AG10803 (cell line): ENCODE data around the gene FBXL5.

ENCODE experiments used
- DNase-seq: peaks from one replicate; pipeline ENCODE4 v3.0.0; 2010; ENCODE audit warnings: low read depth
- H3K4me3 ChIP-seq: 2 replicates; pipeline ENCODE4 v1.5.1; 2011; ENCODE audit warnings: mild to moderate bottlenecking, low read length, control low read depth
- TF ChIP-seq, protein P1 (sequence below): conservative IDR thresholded peaks from 2 replicates; pipeline ENCODE4 v1.5.1; 2011; ENCODE audit warnings: mild to moderate bottlenecking, low read length, control low read depth, inconsistent platforms

The FBXL5 gene

GRCh38 chr4:15694431-15694830 lies 39.3 kb upstream of the FBXL5 start:
- DNase-seq = no peak
- TF ChIP-seq, protein P1, sequence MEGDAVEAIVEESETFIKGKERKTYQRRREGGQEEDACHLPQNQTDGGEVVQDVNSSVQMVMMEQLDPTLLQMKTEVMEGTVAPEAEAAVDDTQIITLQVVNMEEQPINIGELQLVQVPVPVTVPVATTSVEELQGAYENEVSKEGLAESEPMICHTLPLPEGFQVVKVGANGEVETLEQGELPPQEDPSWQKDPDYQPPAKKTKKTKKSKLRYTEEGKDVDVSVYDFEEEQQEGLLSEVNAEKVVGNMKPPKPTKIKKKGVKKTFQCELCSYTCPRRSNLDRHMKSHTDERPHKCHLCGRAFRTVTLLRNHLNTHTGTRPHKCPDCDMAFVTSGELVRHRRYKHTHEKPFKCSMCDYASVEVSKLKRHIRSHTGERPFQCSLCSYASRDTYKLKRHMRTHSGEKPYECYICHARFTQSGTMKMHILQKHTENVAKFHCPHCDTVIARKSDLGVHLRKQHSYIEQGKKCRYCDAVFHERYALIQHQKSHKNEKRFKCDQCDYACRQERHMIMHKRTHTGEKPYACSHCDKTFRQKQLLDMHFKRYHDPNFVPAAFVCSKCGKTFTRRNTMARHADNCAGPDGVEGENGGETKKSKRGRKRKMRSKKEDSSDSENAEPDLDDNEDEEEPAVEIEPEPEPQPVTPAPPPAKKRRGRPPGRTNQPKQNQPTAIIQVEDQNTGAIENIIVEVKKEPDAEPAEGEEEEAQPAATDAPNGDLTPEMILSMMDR = no peak

GRCh38 chr4:15692602-15693001 lies 37.4 kb upstream of the FBXL5 start:
- no peak for DNase-seq
- TF ChIP-seq, protein P1 = no peak
- no peak overlapping the region for H3K4me3 ChIP-seq

More at GRCh38 chr4:15694431-15694830, 39.3 kb upstream of the FBXL5 start:
- H3K4me3 ChIP-seq = no peak overlapping the region

GRCh38 chr4:15691346-15692135 lies 36.4 kb upstream of the FBXL5 start:
- peak; percentile 68 for DNase-seq
- no peak overlapping the region for H3K4me3 ChIP-seq
- TF ChIP-seq, protein P1 = no peak

GRCh38 chr4:15690020-15690809 lies 35.1 kb upstream of the FBXL5 start:
- TF ChIP-seq, protein P1 = no peak
- no peak overlapping the region for H3K4me3 ChIP-seq
- DNase-seq = peak; percentile 90

DNA sequence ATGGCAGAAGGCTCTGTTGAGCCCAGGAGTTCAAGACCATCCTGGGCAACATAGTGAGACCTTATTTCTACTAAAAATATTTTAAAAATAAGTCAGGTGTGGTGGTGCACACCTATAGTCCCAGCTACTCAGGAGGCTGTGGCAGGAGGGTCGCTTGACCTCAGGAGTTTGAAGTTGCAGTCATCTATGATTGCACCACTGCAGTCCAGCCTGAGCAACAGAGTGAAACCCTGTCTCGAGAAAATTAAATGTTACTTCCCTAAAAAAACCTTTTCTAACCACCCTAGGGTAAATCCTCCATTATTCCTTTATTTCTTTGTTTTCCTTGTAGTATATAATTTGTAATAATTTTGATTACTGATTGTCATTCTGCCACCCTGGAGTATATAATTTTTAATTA lies 34.4 kb upstream of the FBXL5 start:
- no peak for DNase-seq
- TF ChIP-seq, protein P1 = no peak
- H3K4me3 ChIP-seq = no peak overlapping the region

DNA sequence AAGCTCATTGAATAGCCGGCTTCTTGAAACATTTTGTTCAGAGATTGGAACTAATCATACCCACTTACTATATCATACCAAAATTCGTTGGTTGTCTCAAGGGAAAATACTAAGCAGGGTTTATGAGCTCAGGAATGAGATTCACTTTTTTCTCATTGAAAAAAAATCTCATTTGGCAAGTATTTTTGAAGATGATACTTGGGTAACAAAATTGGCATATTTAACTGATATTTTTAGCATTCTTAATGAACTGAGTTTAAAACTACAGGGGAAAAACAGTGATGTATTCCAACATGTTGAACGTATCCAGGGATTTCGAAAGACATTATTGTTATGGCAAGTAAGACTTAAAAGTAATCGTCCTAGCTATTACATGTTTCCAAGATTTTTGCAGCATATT lies 32.9 kb upstream of the FBXL5 start:
- peak; percentile 51 for DNase-seq
- no peak overlapping the region for H3K4me3 ChIP-seq
- TF ChIP-seq, protein P1 = no peak
